Measurements from ENCODE around the gene ZNF646.

The ZNF646 gene

GRCh38 chr16:31067342-31067741, 6.9 kb upstream of the ZNF646 start:
- no peak for DNase-seq (ENCODE audit: low spot score)

DNA sequence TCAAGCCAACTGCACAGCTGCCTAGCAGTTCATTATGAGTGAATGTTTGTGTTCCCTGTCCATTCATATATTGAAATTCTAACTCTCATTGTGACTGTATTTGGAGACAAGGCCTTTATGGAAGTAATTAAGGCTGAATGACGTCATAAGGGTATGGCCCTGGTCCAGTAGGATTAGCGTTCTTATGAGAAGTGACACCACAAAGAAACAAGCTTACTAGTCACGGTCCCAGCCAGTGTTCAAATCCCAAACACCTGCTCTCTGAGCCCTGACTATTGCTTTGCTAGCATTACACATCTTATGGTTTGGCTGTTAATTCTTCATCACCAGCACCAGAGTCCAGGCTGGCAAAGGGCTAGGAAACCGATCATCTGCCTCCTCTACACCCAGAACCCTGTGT, 2.4 kb upstream of the ZNF646 start:
- DNase-seq (ENCODE audit: low spot score), result no peak

- DNase-seq (ENCODE audit: low spot score), result peak; percentile 26
These were observed 1.6 kb upstream of the ZNF646 start for GRCh38 chr16:31072540-31073141.

DNA sequence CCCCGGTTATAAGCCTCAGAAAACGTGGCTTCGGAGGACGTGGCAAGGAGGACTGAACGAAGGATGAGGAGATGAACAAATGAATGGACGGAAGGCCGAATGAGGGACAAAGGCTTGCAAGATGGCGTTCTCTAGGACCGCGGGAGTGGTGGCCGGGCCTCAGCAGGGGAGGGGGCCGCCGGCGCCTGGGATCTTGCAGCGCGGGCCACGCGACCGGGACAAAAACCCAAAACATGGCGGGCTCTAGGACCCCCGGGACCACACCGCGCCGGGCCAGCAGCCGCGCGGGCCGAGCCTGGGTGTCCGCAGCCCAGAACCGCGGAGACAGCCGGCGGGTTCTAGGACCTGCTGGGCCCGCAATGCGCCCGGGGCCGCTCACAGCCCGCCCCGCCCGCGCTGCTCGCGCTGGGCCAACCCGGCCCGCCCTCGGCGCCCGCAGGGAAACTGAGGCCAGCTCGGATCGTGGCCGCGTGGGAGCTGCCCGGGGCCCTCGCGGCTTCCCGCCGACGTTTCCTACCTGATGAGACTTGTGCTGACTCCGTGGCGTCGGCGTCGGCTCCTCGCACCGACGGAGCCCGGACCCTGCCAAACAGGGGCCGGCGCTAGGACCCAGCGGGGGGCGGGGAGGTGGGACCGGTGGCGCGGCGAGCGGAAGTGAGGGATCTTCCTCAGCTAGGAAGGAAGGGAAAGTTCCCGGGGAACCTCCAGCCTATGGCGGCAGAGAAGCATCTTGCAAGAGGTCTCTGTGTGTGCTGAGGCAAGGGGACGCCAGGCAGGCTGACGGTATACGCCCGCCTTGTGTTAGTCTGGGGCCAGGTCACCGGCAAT, 866 bp upstream of the ZNF646 start:
- DNase-seq (ENCODE audit: low spot score), result peak; percentile 83

- DNase-seq (ENCODE audit: low spot score), result no peak
These were observed 577 bp downstream of the ZNF646 start for GRCh38 chr16:31074814-31075183.

GRCh38 chr16:31076319-31076718, 2.1 kb downstream of the ZNF646 start:
- DNase-seq (ENCODE audit: low spot score), result no peak

DNA sequence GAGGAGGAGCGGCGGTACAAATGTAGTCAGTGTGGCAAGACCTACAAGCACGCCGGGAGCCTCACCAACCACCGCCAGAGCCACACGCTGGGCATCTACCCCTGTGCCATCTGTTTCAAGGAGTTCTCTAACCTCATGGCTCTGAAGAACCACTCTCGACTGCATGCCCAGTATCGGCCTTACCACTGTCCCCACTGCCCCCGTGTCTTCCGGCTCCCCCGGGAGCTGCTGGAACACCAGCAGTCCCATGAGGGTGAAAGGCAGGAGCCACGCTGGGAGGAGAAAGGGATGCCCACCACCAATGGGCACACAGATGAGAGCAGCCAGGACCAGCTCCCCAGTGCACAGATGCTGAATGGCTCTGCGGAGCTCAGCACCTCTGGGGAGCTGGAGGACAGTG, 2.8 kb downstream of the ZNF646 start:
- no peak for DNase-seq (ENCODE audit: low spot score)

- no peak for DNase-seq (ENCODE audit: low spot score)
These were observed 3.6 kb downstream of the ZNF646 start for GRCh38 chr16:31077592-31078396.

- DNase-seq (ENCODE audit: low spot score), result no peak
These were observed 4.5 kb downstream of the ZNF646 start for GRCh38 chr16:31078597-31079341.

- no peak for DNase-seq (ENCODE audit: low spot score)
These were observed 5.2 kb downstream of the ZNF646 start for GRCh38 chr16:31079342-31079944.

DNA sequence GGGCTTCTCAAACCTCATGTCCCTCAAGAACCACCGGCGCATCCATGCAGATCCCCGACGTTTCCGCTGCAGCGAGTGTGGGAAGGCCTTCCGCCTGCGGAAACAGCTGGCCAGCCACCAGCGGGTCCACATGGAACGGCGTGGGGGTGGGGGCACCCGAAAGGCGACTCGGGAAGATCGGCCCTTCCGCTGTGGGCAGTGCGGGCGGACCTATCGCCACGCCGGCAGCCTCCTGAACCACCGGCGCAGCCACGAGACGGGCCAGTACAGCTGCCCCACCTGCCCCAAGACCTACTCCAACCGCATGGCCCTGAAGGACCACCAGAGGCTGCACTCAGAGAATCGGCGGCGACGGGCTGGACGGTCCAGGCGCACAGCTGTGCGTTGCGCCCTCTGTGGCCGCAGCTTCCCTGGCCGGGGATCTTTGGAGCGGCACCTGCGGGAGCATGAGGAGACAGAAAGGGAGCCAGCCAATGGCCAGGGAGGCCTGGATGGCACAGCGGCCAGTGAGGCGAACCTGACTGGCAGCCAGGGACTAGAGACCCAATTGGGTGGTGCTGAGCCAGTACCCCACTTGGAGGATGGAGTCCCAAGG, 5.9 kb downstream of the ZNF646 start:
- no peak for DNase-seq (ENCODE audit: low spot score)

- no peak for DNase-seq (ENCODE audit: low spot score)
These were observed 6.7 kb downstream of the ZNF646 start for GRCh38 chr16:31080756-31081419.

- DNase-seq (ENCODE audit: low spot score), result no peak
These were observed 7.5 kb downstream of the ZNF646 start for GRCh38 chr16:31081428-31082351.

GRCh38 chr16:31082368-31083045, 8.3 kb downstream of the ZNF646 start:
- no peak for DNase-seq (ENCODE audit: low spot score)

GRCh38 chr16:31083081-31083480, 8.9 kb downstream of the ZNF646 start:
- DNase-seq (ENCODE audit: low spot score), result no peak

DNA sequence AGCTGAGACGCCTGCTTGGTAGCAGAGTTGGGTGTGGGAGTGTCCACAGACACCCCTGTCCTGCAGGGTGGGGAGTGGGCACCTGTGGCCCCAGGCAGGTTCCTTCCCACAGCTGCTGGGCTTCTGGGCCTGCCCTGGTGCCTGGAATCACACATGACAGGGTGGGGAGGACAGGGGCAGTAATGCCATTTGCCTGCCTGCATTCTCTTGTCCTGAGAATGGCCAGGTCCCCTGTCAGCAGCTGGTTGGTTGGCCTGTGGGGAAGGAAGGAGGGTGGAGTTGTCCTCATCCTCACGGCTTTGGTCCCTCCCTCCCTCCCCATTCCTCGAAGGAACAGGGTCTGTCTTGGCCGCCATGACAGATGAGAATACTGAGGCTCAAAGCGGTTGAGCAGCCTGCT, 9.3 kb downstream of the ZNF646 start:
- no peak for DNase-seq (ENCODE audit: low spot score)

DNA sequence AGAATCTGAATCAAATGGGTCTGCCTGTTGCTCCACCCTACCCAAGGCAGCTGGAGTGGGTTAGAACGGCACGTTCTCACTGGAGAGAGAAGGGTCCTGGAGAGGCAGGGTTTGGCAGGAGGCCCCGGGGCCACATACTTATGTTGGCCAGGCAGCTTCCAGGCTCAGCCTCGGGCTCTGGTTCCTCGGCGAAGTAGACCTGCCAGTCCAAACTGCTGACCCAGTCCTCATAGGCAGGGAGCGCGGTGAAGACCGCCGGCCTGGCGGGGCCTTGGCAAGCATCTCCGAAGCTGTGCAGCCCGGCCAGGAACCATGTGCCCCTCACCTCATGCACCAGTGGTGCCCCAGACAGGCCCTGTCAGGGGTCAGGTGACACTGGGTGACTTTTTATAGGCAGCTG, 9.8 kb downstream of the ZNF646 start:
- no peak for DNase-seq (ENCODE audit: low spot score)

- DNase-seq (ENCODE audit: low spot score), result no peak
These were observed 10.5 kb downstream of the ZNF646 start for GRCh38 chr16:31084584-31085302.

DNA sequence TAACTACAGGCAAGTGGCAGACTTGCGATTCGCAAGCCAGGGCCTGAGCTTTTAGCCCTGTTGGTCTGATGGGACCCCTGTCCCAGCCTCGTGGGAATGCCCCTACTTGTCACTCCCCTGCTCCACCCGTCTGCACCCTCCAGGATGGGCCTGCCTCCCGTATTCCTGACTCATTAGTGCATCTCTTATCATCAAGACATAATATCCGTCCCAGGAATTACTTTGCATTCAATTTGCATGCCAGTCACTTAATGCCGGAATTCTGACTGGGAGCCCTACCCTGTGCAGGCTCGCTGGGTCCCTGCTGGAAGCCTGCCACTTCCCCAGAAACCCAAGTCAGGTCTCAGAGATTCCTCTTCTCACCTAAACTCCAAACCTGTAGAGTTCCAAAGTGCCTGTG, 11.2 kb downstream of the ZNF646 start:
- DNase-seq (ENCODE audit: low spot score), result no peak
